ENCODE measurements around the gene IQCE. TPM values are rescaled to one million over a fixed set of nuclear protein-coding genes. Genes with fewer than 3 reads are reported as not detected.

IQCE gene
- total RNA-seq, 6 donors from 2014 or later = 18.0 to 51.3 (median 23.9) TPM

DNA sequence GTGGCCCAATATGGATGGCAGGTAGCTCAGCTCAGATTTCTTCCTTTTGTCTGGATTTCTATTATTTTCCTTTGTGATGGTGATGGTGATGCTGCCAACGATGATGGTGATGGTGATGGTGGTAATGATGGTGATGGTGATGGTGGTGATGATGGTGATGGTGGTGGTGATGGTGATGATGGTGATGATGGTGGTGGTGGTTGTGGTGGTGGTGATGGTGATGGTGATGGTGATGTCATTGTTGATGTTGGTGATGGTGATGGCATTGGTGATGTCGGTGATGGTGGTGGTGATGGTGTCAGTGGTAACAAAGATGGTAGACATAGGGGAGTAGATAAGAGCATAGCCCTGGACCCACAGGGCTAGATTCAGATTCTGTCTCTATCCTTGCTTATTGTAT, 98.4 kb downstream of the IQCE start:
- Histone ChIP-seq H3K4me1 (no peaks in the 10 kb centered on the region), H3K27me3 (no peaks in the 10 kb centered on the region), H3K9me3 (no peaks in the 10 kb centered on the region), H3K27ac (no peak overlapping the region), H3K4me3 (no peak overlapping the region), H3K36me3 (peaks cover 0 to 54% (median 34%) of the 10 kb centered on the region in 4 donors)
- TF ChIP-seq POLR2AphosphoS5 (IDR thresholded peaks at IDR 0.05) (no peak), POLR2A (IDR thresholded peaks at IDR 0.05) (no peak), EP300 (IDR thresholded peaks at IDR 0.05) (no peak)
- TF ChIP-seq, protein P1, sequence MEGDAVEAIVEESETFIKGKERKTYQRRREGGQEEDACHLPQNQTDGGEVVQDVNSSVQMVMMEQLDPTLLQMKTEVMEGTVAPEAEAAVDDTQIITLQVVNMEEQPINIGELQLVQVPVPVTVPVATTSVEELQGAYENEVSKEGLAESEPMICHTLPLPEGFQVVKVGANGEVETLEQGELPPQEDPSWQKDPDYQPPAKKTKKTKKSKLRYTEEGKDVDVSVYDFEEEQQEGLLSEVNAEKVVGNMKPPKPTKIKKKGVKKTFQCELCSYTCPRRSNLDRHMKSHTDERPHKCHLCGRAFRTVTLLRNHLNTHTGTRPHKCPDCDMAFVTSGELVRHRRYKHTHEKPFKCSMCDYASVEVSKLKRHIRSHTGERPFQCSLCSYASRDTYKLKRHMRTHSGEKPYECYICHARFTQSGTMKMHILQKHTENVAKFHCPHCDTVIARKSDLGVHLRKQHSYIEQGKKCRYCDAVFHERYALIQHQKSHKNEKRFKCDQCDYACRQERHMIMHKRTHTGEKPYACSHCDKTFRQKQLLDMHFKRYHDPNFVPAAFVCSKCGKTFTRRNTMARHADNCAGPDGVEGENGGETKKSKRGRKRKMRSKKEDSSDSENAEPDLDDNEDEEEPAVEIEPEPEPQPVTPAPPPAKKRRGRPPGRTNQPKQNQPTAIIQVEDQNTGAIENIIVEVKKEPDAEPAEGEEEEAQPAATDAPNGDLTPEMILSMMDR (IDR thresholded peaks at IDR 0.05) = no peak
- ATAC-seq (ENCODE audit: low FRiP score in 2 of 2) (no peak), DNase-seq (no peak)
- 50 to 88% methylated on average over 2 of the region's 2 CpGs for WGBS, 2 donors

DNA sequence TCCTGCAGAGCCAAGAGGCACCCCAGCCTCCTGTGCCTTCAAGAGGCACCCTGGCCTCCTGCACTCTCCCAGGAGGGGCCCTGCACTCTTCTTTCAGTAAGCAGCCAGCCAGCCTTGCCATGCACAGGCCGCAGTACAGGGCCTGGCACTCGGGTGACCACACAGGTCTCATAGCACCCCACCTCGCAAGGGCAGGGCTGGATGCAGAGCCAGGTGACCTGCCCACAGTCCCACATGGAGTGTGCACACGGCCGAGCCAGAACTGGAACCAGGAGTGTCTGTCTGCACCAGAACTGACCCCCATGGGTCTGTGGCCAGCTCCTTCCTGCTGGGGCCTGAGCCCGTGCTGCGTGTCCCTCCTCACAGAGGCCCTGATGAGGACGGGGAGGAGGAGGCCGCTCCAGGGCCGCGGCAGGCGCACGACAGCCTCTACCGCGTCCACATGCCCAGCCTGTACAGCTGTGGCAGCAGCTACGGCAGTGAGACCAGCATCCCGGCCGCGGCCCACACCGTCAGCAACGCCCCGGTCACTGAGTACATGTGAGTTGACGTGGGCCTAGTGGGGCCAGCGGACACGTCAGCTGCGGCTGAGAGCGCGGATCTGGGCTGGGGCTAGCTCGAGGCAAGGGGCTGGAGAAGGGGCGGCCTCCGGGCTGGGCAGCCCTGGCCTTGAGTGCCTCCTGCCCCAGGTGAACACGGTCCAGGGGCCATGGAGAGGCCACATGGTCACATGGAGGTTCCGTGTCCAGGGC, 99.3 kb downstream of the IQCE start:
- H3K36me3 ChIP-seq = peaks cover 0 to 56% (median 34%) of the 10 kb centered on the region in 4 donors
- H3K9me3 ChIP-seq = no peaks in the 10 kb centered on the region
- H3K4me1 ChIP-seq = peaks cover under 1 to 6% (median 6%) of the 10 kb centered on the region in 4 donors
- WGBS, 2 donors = 94% methylated on average over 7 to 25 of the region's 33 CpGs
- H3K27me3 ChIP-seq = no peaks in the 10 kb centered on the region
- ATAC-seq (ENCODE audit: low FRiP score in 2 of 2) (no peak), DNase-seq (peak in 1 of 2 donors; percentile 83)
- H3K27ac ChIP-seq = no peak overlapping the region
- H3K4me3 ChIP-seq = no peak overlapping the region
- no peak for TF ChIP-seq POLR2A (IDR thresholded peaks at IDR 0.05)
- TF ChIP-seq, protein P1 (IDR thresholded peaks at IDR 0.05) = no peak
- no peak for TF ChIP-seq POLR2AphosphoS5 (IDR thresholded peaks at IDR 0.05)
- no peak for TF ChIP-seq EP300 (IDR thresholded peaks at IDR 0.05)

DNA sequence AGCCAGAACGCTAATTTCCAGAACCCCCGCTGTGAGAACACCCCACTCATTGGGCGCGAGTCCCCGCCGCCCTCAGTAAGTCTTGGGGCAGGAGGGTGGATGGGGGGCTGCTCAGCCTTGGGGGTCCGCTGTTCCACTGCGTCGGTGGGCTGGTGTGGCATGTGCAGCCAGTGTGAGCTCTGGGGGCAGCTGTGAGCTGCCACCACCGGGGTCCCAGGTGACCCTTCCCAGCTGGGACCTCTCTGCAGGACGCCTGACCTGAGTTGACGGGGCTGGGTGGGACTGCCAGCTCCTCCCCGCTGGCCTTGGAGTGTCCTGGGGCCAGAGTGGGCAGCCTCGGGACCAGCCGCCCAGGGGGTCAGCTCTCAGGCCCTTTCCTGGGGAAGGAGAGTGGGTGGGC, 100.2 kb downstream of the IQCE start:
- DNase-seq (peak in 1 of 2 donors; percentile 75), ATAC-seq (ENCODE audit: low FRiP score in 2 of 2) (no peak)
- Histone ChIP-seq H3K9me3 (no peaks in the 10 kb centered on the region), H3K4me1 (peaks cover 6 to 14% (median 12%) of the 10 kb centered on the region in 4 donors), H3K27ac (no peak overlapping the region), H3K4me3 (no peak overlapping the region), H3K36me3 (peaks cover 0 to 54% (median 34%) of the 10 kb centered on the region in 4 donors), H3K27me3 (no peaks in the 10 kb centered on the region)
- 95% methylated on average over 12 of the region's 15 CpGs; no CpG with 5 or more reads in 1 of the 2 donors for WGBS, 2 donors
- TF ChIP-seq, protein P1 (IDR thresholded peaks at IDR 0.05) = no peak
- TF ChIP-seq EP300 (IDR thresholded peaks at IDR 0.05) = no peak
- TF ChIP-seq POLR2A (IDR thresholded peaks at IDR 0.05) = no peak
- no peak for TF ChIP-seq POLR2AphosphoS5 (IDR thresholded peaks at IDR 0.05)

DNA sequence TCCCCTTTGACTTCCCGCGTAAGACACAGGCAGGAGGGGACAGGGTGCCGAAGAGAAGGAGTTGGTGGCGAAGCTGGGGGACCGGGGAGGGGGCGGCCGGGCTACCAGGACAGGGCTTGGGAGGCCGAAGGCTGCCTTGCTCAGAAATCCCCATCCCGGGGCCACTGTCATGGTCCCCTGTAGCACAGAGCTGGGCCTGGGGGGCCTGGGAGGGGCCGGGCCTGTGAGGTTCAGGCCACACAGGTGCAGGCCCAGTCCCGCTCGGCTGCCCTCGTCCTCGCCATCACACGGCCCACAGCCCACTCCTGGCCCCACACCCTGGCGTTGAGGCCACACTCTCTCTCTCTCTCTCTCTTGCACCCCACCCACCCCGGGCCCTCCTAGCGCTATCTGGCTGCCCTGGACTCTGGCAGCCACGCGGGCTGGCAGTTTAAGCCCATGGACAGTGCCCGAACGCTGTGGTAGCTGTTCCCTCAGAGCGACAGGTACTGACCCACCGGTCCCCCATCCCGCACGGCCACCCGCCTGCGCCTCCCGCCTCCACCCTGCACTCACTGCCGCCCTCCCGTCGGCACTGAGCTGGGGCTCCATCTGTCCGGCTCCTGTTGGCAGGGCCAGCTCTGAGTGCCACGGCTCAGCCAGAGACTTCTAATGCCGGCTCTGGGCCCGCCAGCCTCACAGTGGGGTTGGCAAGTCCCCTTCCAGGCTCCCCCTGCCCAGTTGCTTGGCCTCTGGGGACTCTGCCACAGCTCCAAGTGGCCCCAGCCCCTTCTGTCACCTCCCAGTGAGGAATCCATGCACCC, 101.0 kb downstream of the IQCE start:
- DNase-seq = peak in 1 of 2 donors; percentile 78
- H3K4me1 ChIP-seq = peaks cover 6 to 21% (median 14%) of the 10 kb centered on the region in 4 donors
- TF ChIP-seq POLR2A (IDR thresholded peaks at IDR 0.05) (no peak), POLR2AphosphoS5 (IDR thresholded peaks at IDR 0.05) (no peak), EP300 (IDR thresholded peaks at IDR 0.05) (no peak)
- TF ChIP-seq, protein P1 (IDR thresholded peaks at IDR 0.05) = no peak
- no peaks in the 10 kb centered on the region for H3K9me3 ChIP-seq
- no peak overlapping the region for H3K4me3 ChIP-seq
- H3K36me3 ChIP-seq = peaks cover 0 to 52% (median 34%) of the 10 kb centered on the region in 4 donors
- H3K27ac ChIP-seq = no peak overlapping the region
- no peaks in the 10 kb centered on the region for H3K27me3 ChIP-seq
- ATAC-seq (ENCODE audit: low FRiP score in 2 of 2) = no peak
- 90 to 93% methylated on average over 21 to 35 of the region's 36 CpGs for WGBS, 2 donors

All from upper lobe of left lung (tissue), 6 donors.